GM12878 (cell line): ENCODE data around the gene COL4A1. TPM values are rescaled to one million over a fixed set of nuclear protein-coding genes. Genes with fewer than 3 reads are reported as not detected.

ENCODE experiments used
- ATAC-seq: fragments of 200-7000 bp; cut with Tn5 transposase; 3 replicates; pipeline ENCODE4 v1.9.1; 2020; ENCODE audit warnings: mild to moderate bottlenecking, moderate library complexity
- BruUV-seq: library from RNA; stranded (reverse); fragments of 400-500 nt; replicated peaks from 2 replicates; lab custom pipeline; 2021; lab: Mats Ljungman, UMichigan
- CTCF ChIA-PET: fragments of 300-600 bp; sonication (Branson Sonifier 250); formaldehyde crosslinking; extraction: SDS; loops from one replicate; lab custom pipeline; 2021; ENCODE audit warnings: inconsistent platforms; lab: Yijun Ruan, JAX
- POLR2A ChIA-PET: fragments of 350-600 bp; formaldehyde crosslinking; extraction: SDS; loops from one replicate; lab custom pipeline; 2021; ENCODE audit warnings: inconsistent platforms; lab: Charles Lee
- RAD21 ChIA-PET: fragments of 300-600 bp; sonication (Branson Sonifier 250); formaldehyde crosslinking; loops from one replicate; lab custom pipeline; 2023; ENCODE audit warnings: antibody characterized with exemption; ENCODE audit not compliant: unreplicated experiment; lab: Charles Lee
- SMC1A ChIA-PET: fragments of 300-600 bp; sonication (Branson Sonifier 250); formaldehyde crosslinking; loops from one replicate; lab custom pipeline; 2023; ENCODE audit not compliant: unreplicated experiment, uncharacterized antibody; lab: Charles Lee
- DNase-seq: peaks from one replicate; pipeline ENCODE4 v3.0.0-alpha.2; 2011; ENCODE audit warnings: low read depth, low spot score
- FAIRE-seq: peaks from 3 replicates; lab custom pipeline; 2011; peaks lifted over from hg19 to GRCh38; lab: Jason Lieb, UNC
- H2AFZ ChIP-seq: 2 replicates; pipeline ENCODE4 v1.6.0; 2011; ENCODE audit warnings: low read depth, low read length, control low read depth; ENCODE audit not compliant: control insufficient read depth
- H3K27ac ChIP-seq: 2 replicates; pipeline ENCODE4 v1.5.1; 2011; ENCODE audit warnings: control low read depth; ENCODE audit not compliant: control insufficient read depth, insufficient read depth
- H3K27me3 ChIP-seq, 2 experiments: replicated peaks in 1 of 2; 2 replicates each; pipeline versions ENCODE4 v1.6.0 to v1.6.1; 2011; ENCODE audit warnings: low read length in 1 of 2; ENCODE audit not compliant: control insufficient read depth in 2 of 2, insufficient read depth in 2 of 2
- H3K36me3 ChIP-seq, 2 experiments: 2 replicates each; pipeline ENCODE4 v1.5.1; 2011; ENCODE audit warnings: low read length in 1 of 2; ENCODE audit not compliant: control insufficient read depth in 2 of 2, insufficient read depth in 2 of 2
- H3K4me1 ChIP-seq: 2 replicates; pipeline ENCODE4 v1.6.1; 2011; ENCODE audit warnings: mild to moderate bottlenecking, low read length, moderate library complexity, mixed read lengths; ENCODE audit not compliant: control insufficient read depth, insufficient read depth
- H3K4me2 ChIP-seq: 2 replicates; pipeline ENCODE4 v1.6.0; 2011; ENCODE audit warnings: control low read depth; ENCODE audit not compliant: control insufficient read depth, insufficient read depth
- H3K4me3 ChIP-seq: fragments of 200-600 bp; sonication (generic); 2 replicates; pipeline ENCODE4 v1.5.1; 2016
- H3K79me2 ChIP-seq: 2 replicates; pipeline ENCODE4 v1.6.0; 2011; ENCODE audit warnings: low read length; ENCODE audit not compliant: control insufficient read depth, insufficient read depth
- H3K9ac ChIP-seq: 2 replicates; pipeline ENCODE4 v1.8.0; 2011; ENCODE audit warnings: low read length, control low read depth, mixed read lengths; ENCODE audit not compliant: control insufficient read depth, insufficient read depth
- H3K9me3 ChIP-seq: replicated peaks from 3 replicates; pipeline ENCODE4 v1.5.1; 2011; ENCODE audit warnings: mild to moderate bottlenecking, low read length; ENCODE audit not compliant: control insufficient read depth, insufficient read depth
- H4K20me1 ChIP-seq: 2 replicates; pipeline ENCODE4 v1.6.0; 2011; ENCODE audit not compliant: control insufficient read depth, insufficient read depth
- E4F1 ChIP-seq: fragments of 450-650 bp; IDR thresholded peaks from 2 replicates; pipeline ENCODE4 v1.6.1; 2018; ENCODE audit warnings: borderline replicate concordance, mild to moderate bottlenecking; ENCODE audit not compliant: partially characterized antibody
- FOS ChIP-seq: IDR thresholded peaks from 3 replicates; pipeline ENCODE4 v1.6.1; 2011; ENCODE audit warnings: borderline replicate concordance; ENCODE audit not compliant: insufficient read length; ENCODE audit errors: extremely low read depth
- FOXM1 ChIP-seq: IDR thresholded peaks from 2 replicates; pipeline ENCODE4 v1.6.1; 2012; ENCODE audit warnings: low read depth, mild to moderate bottlenecking, inconsistent platforms, low read length, moderate library complexity
- HDAC6 ChIP-seq: fragments of 200-600 bp; sonication (generic); IDR thresholded peaks from one replicate; pipeline ENCODE4 v1.8.0; 2017; ENCODE audit warnings: antibody characterized with exemption; ENCODE audit not compliant: unreplicated experiment
- MEF2B ChIP-seq: fragments of 450-650 bp; IDR thresholded peaks from 2 replicates; pipeline ENCODE4 v1.6.1; 2018; ENCODE audit warnings: mild to moderate bottlenecking, moderate library complexity; ENCODE audit not compliant: partially characterized antibody, poor library complexity, severe bottlenecking
- NR2C2 ChIP-seq: IDR thresholded peaks from 2 replicates; pipeline ENCODE4 v1.6.1; 2011; ENCODE audit warnings: borderline replicate concordance, low read depth; ENCODE audit not compliant: control insufficient read depth, insufficient read length
- POLR2AphosphoS2 ChIP-seq: IDR thresholded peaks from 2 replicates; pipeline ENCODE4 v1.6.1; 2011; ENCODE audit warnings: low read depth, mild to moderate bottlenecking, low read length, improper control_type of control experiment, moderate library complexity
- TBL1XR1 ChIP-seq: IDR thresholded peaks from 2 replicates; pipeline ENCODE4 v1.6.1; 2012; ENCODE audit warnings: low read depth, low read length, improper control_type of control experiment
- ZBTB11 ChIP-seq: fragments of 450-650 bp; formaldehyde crosslinking; IDR thresholded peaks from 2 replicates; pipeline ENCODE4 v1.5.0; 2022; ENCODE audit warnings: mild to moderate bottlenecking, missing genetic modification characterization
- ZNF207 ChIP-seq: fragments of 450-650 bp; IDR thresholded peaks from 2 replicates; pipeline ENCODE4 v1.6.1; 2014; ENCODE audit warnings: antibody characterized with exemption, mild to moderate bottlenecking, borderline replicate concordance
- WGBS: methylation state at CpG from one replicate; pipeline ENCODE4 v1.1.6; 2016; ENCODE audit warnings: low lambda C conversion rate; ENCODE audit not compliant: insufficient replicate concordance, insufficient coverage; ENCODE audit errors: missing lambda C conversion rate; 5-methylcytosine and 5-hydroxymethylcytosine counted together
- in situ Hi-C: fragments of 300-500 bp; cut with MboI; formaldehyde crosslinking; loops from 9 replicates; pipeline ENCODE4 v1.14.3; 2018; ENCODE audit warnings: mixed read lengths
- intact Hi-C: fragments of 100-400 bp; cut with micrococcal nuclease; formaldehyde crosslinking; loops from one replicate; pipeline ENCODE4 v1.14.2; 2022; ENCODE audit not compliant: unreplicated experiment
- polyA plus RNA-seq, 11 experiments: library from polyadenylated mRNA; depleted of rRNA in 4 of 11; unstranded in 6 of 11; stranded (reverse) in 5 of 11; fragments of >200 nt; fragmentation: Nextera tagmentation in 4 of 11; fragmentation: Illumina TruSeq in 1 of 11; extraction: Ambion mirVana in 4 of 11; extraction: Trizol in 1 of 11; gene quantifications; 1 replicate in 1 of 11; 2 replicates in 10 of 11; pipeline versions ENCODE4 v1.2.1 to v1.2.3, GENCODE V29; 2011 to 2016; ENCODE audit warnings: inconsistent platforms in 2 of 11, missing spikeins in 2 of 11, low read depth in 1 of 11
- total RNA-seq, 4 experiments: library from RNA; depleted of rRNA in 3 of 4; stranded (reverse); fragments of >200 nt in 3 of 4; fragmentation: Illumina TruSeq in 1 of 4; extraction: Trizol in 1 of 4; gene quantifications; 2 replicates each; pipeline versions ENCODE4 v1.2.1 to v1.2.3, GENCODE V29; 2013 to 2021

Gene COL4A1
- total and polyA plus RNA-seq, 10 of the 15 experiments (the other 5 are each of a cell fraction or from before 2014, with no cell fraction given), result 0.07 to 0.31 (median 0.13) TPM; not detected in 6

- no peak for FAIRE-seq
These were observed 9.0 kb downstream of the COL4A1 start for GRCh38 chr13:110297766-110298504.

More at GRCh38 chr13:110297766-110298504, 9.0 kb downstream of the COL4A1 start:
- DNase-seq, result no peak
- H2AFZ ChIP-seq, result no peak overlapping the region
- no peak overlapping the region for H3K27ac ChIP-seq
- CTCF ChIA-PET, result no interaction called here
- H3K9me3 ChIP-seq, result no peaks in the 10 kb centered on the region
- H3K9ac ChIP-seq, result no peak overlapping the region
- no peaks in the 10 kb centered on the region for H3K4me1 ChIP-seq
- RAD21 ChIA-PET, result no interaction called here
- H3K4me2 ChIP-seq, result no peak overlapping the region
- SMC1A ChIA-PET, result interaction anchor here (0.5 kb wide), 1 partner anchor 40 kb away, joined by 3 read pairs; no protein-coding TSS in a partner anchor
- intact Hi-C loops, result no loop called here
- POLR2A ChIA-PET, result no interaction called here
- peaks cover 10 to 11% of the 10 kb centered on the region in 2 experiments for H3K27me3 ChIP-seq
- in situ Hi-C loops, result no loop called here
- no peaks in the 10 kb centered on the region for H3K79me2 ChIP-seq
- H3K4me3 ChIP-seq, result no peak overlapping the region
- no peak for ATAC-seq
- H4K20me1 ChIP-seq, result no peaks in the 10 kb centered on the region; the same call in 1 of the 2 replicates
- no TSS peak for BruUV-seq
- TF ChIP-seq FOS (no peak), FOXM1 (no peak), POLR2AphosphoS2 (no peak), ZNF207 (no peak), MEF2B (no peak), ZBTB11 (CRISPR knock-in tag) (no peak), E4F1 (no peak), TBL1XR1 (no peak), HDAC6 (no peak), NR2C2 (no peak)
- 16% methylated on average over 12 of the region's 12 CpGs for WGBS
- no peaks in the 10 kb centered on the region for H3K36me3 ChIP-seq
